Breast epithelium (tissue), 3 donors: ENCODE measurements around the gene ZP3.

ENCODE experiments used
- POLR2A ChIP-seq: fragments of 450-650 bp; IDR thresholded peaks from one replicate; pipeline ENCODE4 v1.6.1; 2016; ENCODE audit warnings: antibody characterized with exemption, mild to moderate bottlenecking, moderate library complexity
- POLR2AphosphoS5 ChIP-seq, 3 donors: sonication (generic); formaldehyde crosslinking; IDR thresholded peaks; one replicate each; pipeline ENCODE4 v1.6.1; 2017; ENCODE audit warnings: antibody characterized with exemption in 3 of 3
- TF ChIP-seq, protein P1 (sequence below), 3 donors: fragments of 450-650 bp; IDR thresholded peaks; one replicate each; pipeline ENCODE4 v1.5.1; 2016 to 2017; ENCODE audit warnings: antibody characterized with exemption in 3 of 3, mild to moderate bottlenecking in 3 of 3, moderate library complexity in 3 of 3

DNA sequence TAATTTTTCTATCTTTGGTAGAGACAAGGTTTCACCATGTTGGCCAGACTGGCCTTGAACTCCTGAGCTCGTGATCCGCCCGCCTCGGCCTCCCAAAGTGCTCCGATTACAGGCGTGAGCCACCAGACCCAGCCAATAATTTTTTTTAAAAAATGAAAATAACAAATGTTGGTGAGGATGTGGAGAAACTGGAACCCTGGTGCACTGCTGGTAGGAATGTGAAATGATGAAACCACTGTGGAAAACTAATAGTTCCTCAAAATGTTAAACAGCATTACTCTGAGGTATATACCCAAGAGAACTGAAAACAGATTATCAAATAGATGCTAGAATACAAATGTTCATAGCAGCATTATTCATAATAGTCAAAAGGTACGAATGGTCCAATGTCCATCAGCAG is 42.9 kb upstream of the ZP3 start:
- TF ChIP-seq, protein P1, sequence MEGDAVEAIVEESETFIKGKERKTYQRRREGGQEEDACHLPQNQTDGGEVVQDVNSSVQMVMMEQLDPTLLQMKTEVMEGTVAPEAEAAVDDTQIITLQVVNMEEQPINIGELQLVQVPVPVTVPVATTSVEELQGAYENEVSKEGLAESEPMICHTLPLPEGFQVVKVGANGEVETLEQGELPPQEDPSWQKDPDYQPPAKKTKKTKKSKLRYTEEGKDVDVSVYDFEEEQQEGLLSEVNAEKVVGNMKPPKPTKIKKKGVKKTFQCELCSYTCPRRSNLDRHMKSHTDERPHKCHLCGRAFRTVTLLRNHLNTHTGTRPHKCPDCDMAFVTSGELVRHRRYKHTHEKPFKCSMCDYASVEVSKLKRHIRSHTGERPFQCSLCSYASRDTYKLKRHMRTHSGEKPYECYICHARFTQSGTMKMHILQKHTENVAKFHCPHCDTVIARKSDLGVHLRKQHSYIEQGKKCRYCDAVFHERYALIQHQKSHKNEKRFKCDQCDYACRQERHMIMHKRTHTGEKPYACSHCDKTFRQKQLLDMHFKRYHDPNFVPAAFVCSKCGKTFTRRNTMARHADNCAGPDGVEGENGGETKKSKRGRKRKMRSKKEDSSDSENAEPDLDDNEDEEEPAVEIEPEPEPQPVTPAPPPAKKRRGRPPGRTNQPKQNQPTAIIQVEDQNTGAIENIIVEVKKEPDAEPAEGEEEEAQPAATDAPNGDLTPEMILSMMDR (IDR thresholded peaks at IDR 0.05): no peak
- TF ChIP-seq POLR2A: no peak
- TF ChIP-seq POLR2AphosphoS5 (IDR thresholded peaks at IDR 0.05): no peak
